VCaP (cell line): Measurements from ENCODE around the gene PLEKHA3.

Experiments used
- H3K27ac ChIP-seq: fragments of 450-650 bp; 2 replicates; pipeline ENCODE4 v1.5.1; 2017
- CTCF ChIP-seq: fragments of 450-650 bp; conservative IDR thresholded peaks from 2 replicates; pipeline ENCODE4 v1.5.1; 2017; ENCODE audit warnings: mild to moderate bottlenecking, moderate library complexity

PLEKHA3 gene

GRCh38 chr2:178473373-178473772 is 6.9 kb upstream of the PLEKHA3 start:
- no peak overlapping the region for H3K27ac ChIP-seq
- TF ChIP-seq CTCF = no peak

GRCh38 chr2:178473931-178474330 is 6.3 kb upstream of the PLEKHA3 start:
- no peak for TF ChIP-seq CTCF
- no peak overlapping the region for H3K27ac ChIP-seq

- H3K27ac ChIP-seq = no peak overlapping the region
- no peak for TF ChIP-seq CTCF
Measured at GRCh38 chr2:178474560-178474959, 5.7 kb upstream of the PLEKHA3 start.

GRCh38 chr2:178476477-178476876 is 3.8 kb upstream of the PLEKHA3 start:
- TF ChIP-seq CTCF = no peak
- H3K27ac ChIP-seq = no peak overlapping the region

GRCh38 chr2:178477443-178478129 is 2.7 kb upstream of the PLEKHA3 start:
- peak overlapping the region; percentile 87 for H3K27ac ChIP-seq
- TF ChIP-seq CTCF = no peak

GRCh38 chr2:178478130-178478438 is 2.2 kb upstream of the PLEKHA3 start:
- TF ChIP-seq CTCF = no peak
- peak overlapping the region; percentile 87 for H3K27ac ChIP-seq

GRCh38 chr2:178478439-178479274 is 1.6 kb upstream of the PLEKHA3 start, which contains the start of gene FKBP7:
Gene FKBP7 (minus strand): TSS chr2:178478600. CDS start chr2:178478499, 101 bp downstream.
- H3K27ac ChIP-seq = peak within 1 kb of the TSS; percentile 87
- peak; percentile 83 for TF ChIP-seq CTCF
